ENCODE results near the gene MICALL1. TPM values are rescaled to one million over a fixed set of nuclear protein-coding genes. Genes with fewer than 3 reads are reported as not detected.

MICALL1 gene
- total RNA-seq, 4 donors from 2014 or later, result 64.7 to 139 (median 88.4) TPM

DNA sequence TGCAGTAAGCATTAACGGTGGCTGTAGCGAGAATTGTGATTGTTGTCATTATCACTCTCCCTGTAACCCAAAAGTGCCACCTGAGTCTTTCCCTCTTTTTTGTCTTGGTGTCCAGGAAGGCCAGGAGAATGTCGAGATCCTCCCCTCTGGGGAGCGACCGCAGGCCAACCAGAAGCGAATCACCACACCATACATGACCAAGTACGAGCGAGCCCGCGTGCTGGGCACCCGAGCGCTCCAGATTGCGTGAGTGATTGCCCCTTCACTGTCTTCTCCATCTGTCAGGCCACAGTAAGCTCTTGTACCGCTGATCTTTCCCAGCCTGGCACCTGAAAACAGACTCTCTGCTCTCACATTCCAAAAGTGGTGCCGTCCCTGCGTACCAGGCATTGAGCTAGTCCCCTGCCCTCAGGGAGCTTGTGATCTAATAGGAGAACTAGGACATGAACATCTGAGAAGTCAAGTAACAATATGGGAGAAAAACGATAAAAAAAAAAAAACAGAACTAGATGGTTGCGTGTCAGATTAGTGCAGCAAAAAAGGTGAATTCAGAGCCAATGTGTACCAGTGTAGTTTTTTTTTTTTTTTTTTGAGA is 53.2 kb downstream of the MICALL1 start:
- H3K27ac ChIP-seq, result no peak overlapping the region
- H3K27me3 ChIP-seq, result no peaks in the 10 kb centered on the region
- no peak for DNase-seq
- intact Hi-C loops (cut with DNase I), result no loop called here
- peaks cover 21 to 84% (median 34%) of the 10 kb centered on the region in 3 donors for H3K36me3 ChIP-seq
- no peak overlapping the region for H3K4me3 ChIP-seq
- H3K4me1 ChIP-seq, result peaks cover 6 to 20% (median 6%) of the 10 kb centered on the region in 3 donors
- H3K9me3 ChIP-seq, result no peaks in the 10 kb centered on the region
- TF ChIP-seq POLR2A (IDR thresholded peaks at IDR 0.05), result no peak
- TF ChIP-seq, protein P1, sequence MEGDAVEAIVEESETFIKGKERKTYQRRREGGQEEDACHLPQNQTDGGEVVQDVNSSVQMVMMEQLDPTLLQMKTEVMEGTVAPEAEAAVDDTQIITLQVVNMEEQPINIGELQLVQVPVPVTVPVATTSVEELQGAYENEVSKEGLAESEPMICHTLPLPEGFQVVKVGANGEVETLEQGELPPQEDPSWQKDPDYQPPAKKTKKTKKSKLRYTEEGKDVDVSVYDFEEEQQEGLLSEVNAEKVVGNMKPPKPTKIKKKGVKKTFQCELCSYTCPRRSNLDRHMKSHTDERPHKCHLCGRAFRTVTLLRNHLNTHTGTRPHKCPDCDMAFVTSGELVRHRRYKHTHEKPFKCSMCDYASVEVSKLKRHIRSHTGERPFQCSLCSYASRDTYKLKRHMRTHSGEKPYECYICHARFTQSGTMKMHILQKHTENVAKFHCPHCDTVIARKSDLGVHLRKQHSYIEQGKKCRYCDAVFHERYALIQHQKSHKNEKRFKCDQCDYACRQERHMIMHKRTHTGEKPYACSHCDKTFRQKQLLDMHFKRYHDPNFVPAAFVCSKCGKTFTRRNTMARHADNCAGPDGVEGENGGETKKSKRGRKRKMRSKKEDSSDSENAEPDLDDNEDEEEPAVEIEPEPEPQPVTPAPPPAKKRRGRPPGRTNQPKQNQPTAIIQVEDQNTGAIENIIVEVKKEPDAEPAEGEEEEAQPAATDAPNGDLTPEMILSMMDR (IDR thresholded peaks at IDR 0.05), result no peak
- WGBS, 2 donors, result 96% methylated on average over 14 to 18 of the region's 18 CpGs

DNA sequence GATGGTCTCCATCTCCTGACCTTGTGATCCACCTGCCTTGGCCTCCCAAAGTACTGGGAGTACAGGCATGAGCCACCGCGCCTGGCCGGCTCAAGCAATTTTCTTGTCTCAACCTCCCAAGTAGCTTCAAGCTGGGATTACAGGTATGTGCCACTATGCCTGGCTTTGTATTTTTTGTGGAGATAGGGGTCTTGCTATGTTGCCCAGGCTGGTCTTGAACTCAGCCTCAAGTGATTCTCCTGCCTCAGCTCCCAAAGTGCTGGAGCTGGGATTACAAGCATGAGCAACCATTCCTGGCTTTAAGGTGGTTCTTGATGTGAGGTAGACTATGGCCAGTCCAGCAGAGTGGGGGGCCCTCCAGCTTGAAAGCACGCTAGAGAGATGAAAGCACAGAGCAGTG is 55.0 kb downstream of the MICALL1 start:
- H3K27ac ChIP-seq, result no peak overlapping the region
- no peak for TF ChIP-seq POLR2A (IDR thresholded peaks at IDR 0.05)
- TF ChIP-seq, protein P1 (IDR thresholded peaks at IDR 0.05), result no peak
- peaks cover 21 to 93% (median 34%) of the 10 kb centered on the region in 3 donors for H3K36me3 ChIP-seq
- H3K4me3 ChIP-seq, result no peak overlapping the region
- 100% methylated on average over 3 to 4 of the region's 4 CpGs for WGBS, 2 donors
- peaks cover 0 to 15% (median 0%) of the 10 kb centered on the region in 3 donors for H3K4me1 ChIP-seq
- H3K27me3 ChIP-seq, result no peaks in the 10 kb centered on the region
- no peak for DNase-seq
- intact Hi-C loops (cut with DNase I), result loop anchor here (10.0 kb wide), 1 partner anchor 136 kb away; the partner anchor contains the start of gene GALR3
- H3K9me3 ChIP-seq, result no peaks in the 10 kb centered on the region

DNA sequence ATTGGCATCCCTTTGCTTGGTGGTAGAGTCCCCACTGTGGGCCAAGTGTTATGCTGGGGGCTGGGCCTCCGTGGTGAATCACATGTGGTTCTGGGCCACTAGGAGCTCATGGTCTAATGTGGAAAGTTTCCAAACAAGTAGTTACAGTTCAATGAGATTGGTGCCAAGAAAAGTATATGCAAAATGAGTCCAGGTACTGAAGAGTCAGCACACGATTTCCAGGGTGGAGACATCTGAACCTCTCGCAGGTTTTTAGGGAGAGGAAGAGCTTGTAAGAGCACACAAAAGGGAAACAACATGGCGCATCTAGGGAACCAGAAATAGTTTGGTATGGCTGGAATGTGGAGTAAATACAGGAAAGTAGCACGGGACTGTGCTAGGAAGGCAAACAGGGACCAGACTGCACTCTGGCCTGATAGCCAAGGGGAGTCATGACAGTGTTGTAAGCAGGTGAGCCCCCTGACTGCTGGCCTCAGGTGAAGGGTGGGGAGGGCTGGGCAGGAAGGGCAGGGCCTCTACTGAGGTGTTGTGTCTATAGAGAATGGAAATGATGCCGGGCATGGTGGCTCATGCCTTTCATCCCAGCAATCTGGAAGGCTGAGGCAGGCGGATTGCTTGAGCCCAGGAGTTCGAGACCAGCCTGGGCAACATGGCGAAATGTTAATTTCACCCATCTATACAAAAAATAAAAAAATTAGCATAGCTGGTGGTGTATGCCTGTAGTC is 60.0 kb downstream of the MICALL1 start:
- H3K36me3 ChIP-seq, result peaks cover 32 to 81% (median 34%) of the 10 kb centered on the region in 3 donors
- no peaks in the 10 kb centered on the region for H3K9me3 ChIP-seq
- no peak for DNase-seq
- H3K4me1 ChIP-seq, result peaks cover 0 to 13% (median 0%) of the 10 kb centered on the region in 3 donors
- TF ChIP-seq, protein P1 (IDR thresholded peaks at IDR 0.05), result no peak
- TF ChIP-seq POLR2A (IDR thresholded peaks at IDR 0.05), result no peak
- H3K4me3 ChIP-seq, result no peak overlapping the region
- WGBS, 2 donors, result 61 to 84% methylated on average over 8 to 9 of the region's 9 CpGs
- intact Hi-C loops (cut with DNase I), result loop anchor here (10.0 kb wide), 1 partner anchor 141 kb away; the partner anchor contains the start of gene GALR3
- no peaks in the 10 kb centered on the region for H3K27me3 ChIP-seq
- H3K27ac ChIP-seq, result no peak overlapping the region

DNA sequence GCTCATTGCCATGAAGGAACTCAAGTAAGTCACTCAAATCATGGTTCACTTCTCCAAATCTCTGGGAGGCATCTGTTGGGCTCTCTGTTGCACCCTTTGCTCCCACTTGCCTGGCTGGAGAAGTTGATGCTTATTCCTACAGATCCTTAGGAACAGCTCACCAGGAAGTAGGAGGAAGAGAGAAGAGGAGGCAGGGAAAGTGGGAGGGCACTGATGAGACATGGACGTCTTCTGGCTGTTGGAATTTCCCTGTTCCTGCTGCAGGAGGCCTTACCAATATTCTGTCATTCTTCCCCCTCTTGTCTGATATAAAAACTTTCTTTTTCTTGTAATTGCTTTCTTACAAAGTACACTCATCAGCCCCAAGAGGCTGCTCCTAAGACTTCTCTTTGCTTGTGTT is 61.0 kb downstream of the MICALL1 start:
- DNase-seq, result no peak
- Histone ChIP-seq H3K27ac (no peak overlapping the region), H3K9me3 (no peaks in the 10 kb centered on the region), H3K27me3 (no peaks in the 10 kb centered on the region), H3K4me3 (no peak overlapping the region), H3K4me1 (peaks cover 0 to 13% (median 0%) of the 10 kb centered on the region in 3 donors), H3K36me3 (peaks cover 24 to 70% (median 25%) of the 10 kb centered on the region in 3 donors)
- intact Hi-C loops (cut with DNase I), result loop anchor here (10.0 kb wide), 1 partner anchor 142 kb away; the partner anchor contains the start of gene GALR3
- whole genome bisulfite sequencing, 2 donors, result 44 to 48% methylated on average over 1 of the region's 1 CpG
- TF ChIP-seq, protein P1 (IDR thresholded peaks at IDR 0.05), result no peak
- TF ChIP-seq POLR2A (IDR thresholded peaks at IDR 0.05), result no peak

Data from esophagus squamous epithelium (tissue), 5 donors.